Naive B cell (primary cell): ENCODE results near the gene AK1. TPM values are rescaled to one million over a fixed set of nuclear protein-coding genes. Genes with fewer than 3 reads are reported as not detected.
"Not testable (repeated sequence)": the region's sequence is repeated elsewhere in the genome, so short reads cannot be mapped to it uniquely, and the experiment has no call there.

Source experiments
- ATAC-seq, 2 donors: fragments of 150-1000 bp; cut with Tn5 transposase; 2 replicates each; pipeline ENCODE4 v1.10.0; 2021; ENCODE audit warnings: low read depth in 2 of 2, mild to moderate bottlenecking in 2 of 2, moderate library complexity in 2 of 2
- DNase-seq: peaks from one replicate; pipeline ENCODE4 v3.0.0; 2022
- H3K27ac Mint-ChIP-seq, 6 donors: one replicate each; pipeline ENCODE4 v1.8.0; 2020 to 2022; ENCODE audit warnings: mild to moderate bottlenecking in 6 of 6, mixed read lengths in 6 of 6, moderate library complexity in 5 of 6, inconsistent platforms in 2 of 6
- H3K27me3 Mint-ChIP-seq, 3 donors: one replicate each; pipeline ENCODE4 v1.8.0; 2021 to 2022; ENCODE audit warnings: mixed read lengths in 3 of 3, mild to moderate bottlenecking in 1 of 3
- H3K36me3 Mint-ChIP-seq, 2 donors: one replicate each; pipeline ENCODE4 v1.8.0; 2020 to 2022; ENCODE audit warnings: mixed read lengths in 2 of 2, inconsistent platforms in 1 of 2, mild to moderate bottlenecking in 1 of 2
- H3K4me1 Mint-ChIP-seq, 3 donors: one replicate each; pipeline ENCODE4 v1.8.0; 2020 to 2022; ENCODE audit warnings: mixed read lengths in 3 of 3, inconsistent platforms in 1 of 3, mild to moderate bottlenecking in 1 of 3, moderate library complexity in 1 of 3
- H3K4me3 Mint-ChIP-seq, 8 donors: one replicate each; pipeline ENCODE4 v1.8.0; 2020 to 2022; ENCODE audit warnings: mild to moderate bottlenecking in 8 of 8, mixed read lengths in 8 of 8, moderate library complexity in 8 of 8, inconsistent platforms in 2 of 8
- H3K9me3 Mint-ChIP-seq, 7 donors: one replicate each; pipeline ENCODE4 v1.8.0; 2020 to 2022; ENCODE audit warnings: mixed read lengths in 7 of 7, mild to moderate bottlenecking in 5 of 7, inconsistent platforms in 2 of 7, moderate library complexity in 1 of 7
- polyA plus RNA-seq, 6 donors: library from polyadenylated mRNA; unstranded; fragments of 300-500 nt; fragmentation: Illumina TruSeq; gene quantifications; one replicate each; pipeline ENCODE4 v1.2.3, GENCODE V29; 2021; ENCODE audit warnings: low read depth in 6 of 6

AK1 gene
- polyA plus RNA-seq, 6 donors from 2014 or later, result not detected

DNA sequence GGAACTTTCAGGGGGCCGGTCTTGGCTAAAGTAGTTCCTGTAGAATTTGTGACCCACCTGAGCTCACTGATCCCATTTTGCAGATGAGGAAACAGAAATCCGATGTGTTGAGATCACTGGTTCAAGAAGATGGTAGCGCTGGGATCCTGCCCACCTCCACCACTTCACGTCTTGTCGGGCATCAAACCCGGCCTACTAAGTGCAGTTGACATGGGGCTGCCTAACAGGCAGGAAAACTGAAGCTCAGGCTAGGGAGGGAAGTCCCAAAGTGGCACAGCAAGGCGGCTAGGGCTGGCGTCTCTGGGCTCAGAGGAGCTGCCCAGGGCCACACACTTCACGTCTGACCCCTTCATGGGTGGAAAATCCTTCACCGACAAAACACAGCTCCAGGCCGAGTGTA is 22.5 kb downstream of the AK1 start:
- Mint-ChIP-seq H3K4me3 (peak overlapping the region; percentile 64 to 95 (median 85)), H3K4me1 (peaks cover 27 to 58% (median 51%) of the 10 kb centered on the region in 3 donors), H3K9me3 (peaks cover 0 to 8% (median 3%) of the 10 kb centered on the region in 7 donors)

GRCh38 chr9:127854184-127854806 is 23.2 kb downstream of the AK1 start, which contains the start of gene ENG:
TSS of gene ENG (minus strand) at chr9:127854658. CDS start at chr9:127854355, 303 bp downstream.
- H3K4me3 Mint-ChIP-seq, result peak within 1 kb of the TSS; percentile 88 to 95 (median 94)
- no peaks in the 10 kb centered on the region for H3K27me3 Mint-ChIP-seq
- H3K4me1 Mint-ChIP-seq, result peaks cover 27 to 58% (median 51%) of the 10 kb centered on the region in 3 donors
- no peak for DNase-seq
- peak within 1 kb of the TSS; percentile 78 to 96 (median 89) for H3K27ac Mint-ChIP-seq
- peaks cover 2 to 15% (median 6%) of the 10 kb centered on the region in 7 donors for H3K9me3 Mint-ChIP-seq
- H3K36me3 Mint-ChIP-seq, result peaks cover 3 to 12% of the 10 kb centered on the region in 2 donors
- peak; percentile 59 to 68 for ATAC-seq

More for the DNA sequence above, 22.5 kb downstream of the AK1 start:
- Mint-ChIP-seq H3K27ac (peak overlapping the region in 5 of 6 donors; percentile 38 to 87 (median 67)), H3K36me3 (peaks cover 0 to 7% of the 10 kb centered on the region in 2 donors), H3K27me3 (no peaks in the 10 kb centered on the region)
- DNase-seq (no peak), ATAC-seq (no peak)

DNA sequence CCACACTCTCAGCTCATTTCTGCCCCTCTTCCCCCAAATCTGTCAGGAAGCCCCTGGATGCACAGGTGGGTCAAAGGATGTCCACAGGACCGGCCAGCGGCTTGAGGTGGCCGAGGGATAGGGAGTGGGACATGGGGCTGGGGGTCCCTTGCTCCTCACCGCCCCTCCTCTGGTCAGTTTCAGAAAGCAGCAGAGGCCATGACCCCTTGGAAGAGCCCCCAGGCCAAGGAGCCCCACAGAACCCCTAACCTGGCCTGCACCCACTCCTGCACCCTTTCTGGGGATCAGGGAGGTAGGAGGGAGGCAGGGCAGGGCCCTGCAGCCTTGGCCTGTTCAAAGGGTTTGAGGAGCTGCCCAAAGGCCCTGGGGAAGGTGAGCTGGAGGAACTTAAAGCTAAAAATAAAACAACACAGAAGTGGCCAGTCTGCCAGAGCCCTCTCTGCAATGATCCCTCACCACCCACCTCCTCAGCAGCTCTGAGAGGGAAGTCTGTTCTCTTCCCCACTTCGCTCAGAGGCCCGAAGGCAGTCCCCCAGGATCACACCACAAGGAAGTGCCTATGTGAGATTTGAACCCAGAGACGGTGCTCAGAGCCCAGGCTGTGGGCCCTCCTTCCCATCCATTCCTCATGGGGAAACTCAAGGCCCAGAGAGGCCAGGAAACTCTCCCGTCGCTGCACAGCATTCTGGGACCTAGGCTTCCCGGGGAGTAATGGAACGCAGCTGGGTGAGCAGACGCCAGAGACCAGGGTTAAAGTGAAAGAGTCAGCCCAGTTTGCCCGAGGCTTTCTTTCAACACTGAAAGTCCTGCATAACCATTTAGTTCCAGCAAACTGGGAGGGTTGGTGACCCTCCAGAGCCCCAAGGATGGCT is 23.9 kb downstream of the AK1 start:
- H3K4me1 Mint-ChIP-seq, result peaks cover 23 to 53% (median 45%) of the 10 kb centered on the region in 3 donors
- no peaks in the 10 kb centered on the region for H3K27me3 Mint-ChIP-seq

DNA sequence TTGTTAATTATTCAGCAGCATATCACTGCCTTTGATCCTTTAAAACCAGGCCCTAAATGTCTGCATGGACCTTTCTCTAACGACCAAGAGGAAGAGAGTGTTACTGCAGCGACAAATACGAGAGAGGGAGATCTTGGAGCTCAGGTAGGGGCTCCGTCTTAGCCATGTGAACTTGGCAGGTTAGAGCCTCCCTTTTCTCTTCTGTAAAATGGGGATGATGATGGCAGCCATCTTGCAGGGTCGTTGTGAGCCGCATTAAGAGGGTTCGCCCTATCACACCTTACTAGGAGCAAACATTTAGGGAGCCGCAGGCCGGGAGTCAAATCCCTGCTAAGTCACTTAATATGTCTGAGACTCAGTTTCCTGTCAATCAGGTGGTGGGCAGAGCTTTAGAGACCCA is 24.6 kb downstream of the AK1 start:
- ATAC-seq (no peak), DNase-seq (no peak)
- H3K36me3 Mint-ChIP-seq, result peaks cover 13 to 22% of the 10 kb centered on the region in 2 donors
- peak overlapping the region in 4 of 6 donors; percentile 33 to 84 (median 56) for H3K27ac Mint-ChIP-seq
- no peaks in the 10 kb centered on the region for H3K27me3 Mint-ChIP-seq
- H3K4me3 Mint-ChIP-seq, result peak overlapping the region; percentile 56 to 95 (median 80)
- H3K9me3 Mint-ChIP-seq, result peaks cover 7 to 22% (median 16%) of the 10 kb centered on the region in 7 donors
- peaks cover 20 to 46% (median 41%) of the 10 kb centered on the region in 3 donors for H3K4me1 Mint-ChIP-seq

More for the DNA sequence above, 23.9 kb downstream of the AK1 start:
- Mint-ChIP-seq H3K27ac (peak overlapping the region; percentile 78 to 96 (median 88)), H3K36me3 (peaks cover 10 to 19% of the 10 kb centered on the region in 2 donors), H3K9me3 (peaks cover 7 to 19% (median 14%) of the 10 kb centered on the region in 7 donors), H3K4me3 (peak overlapping the region; percentile 88 to 95 (median 94))
- DNase-seq (no peak), ATAC-seq (peak; percentile 27 to 42)

GRCh38 chr9:127850286-127850830 is 27.1 kb downstream of the AK1 start:
- peaks cover 13 to 22% of the 10 kb centered on the region in 2 donors for H3K36me3 Mint-ChIP-seq
- H3K27ac Mint-ChIP-seq, result peak overlapping the region in 1 of 6 donors; percentile 26
- peaks cover 7 to 22% (median 16%) of the 10 kb centered on the region in 7 donors for H3K9me3 Mint-ChIP-seq
- peaks cover 13 to 32% (median 30%) of the 10 kb centered on the region in 3 donors for H3K4me1 Mint-ChIP-seq
- no peaks in the 10 kb centered on the region for H3K27me3 Mint-ChIP-seq
- no peak for DNase-seq
- no peak overlapping the region for H3K4me3 Mint-ChIP-seq
- no peak for ATAC-seq

- Mint-ChIP-seq H3K4me3 (no peak overlapping the region), H3K27ac (peak overlapping the region in 1 of 6 donors; percentile 35), H3K27me3 (no peaks in the 10 kb centered on the region), H3K4me1 (peaks cover 8 to 26% (median 24%) of the 10 kb centered on the region in 3 donors), H3K36me3 (peaks cover 13 to 22% of the 10 kb centered on the region in 2 donors), H3K9me3 (peaks cover 7 to 22% (median 16%) of the 10 kb centered on the region in 7 donors)
- DNase-seq (no peak), ATAC-seq (no peak)
These were observed 28.5 kb downstream of the AK1 start for GRCh38 chr9:127848756-127849504.

- ATAC-seq (no peak), DNase-seq (no peak)
- Mint-ChIP-seq H3K4me1 (peaks cover 5 to 18% (median 15%) of the 10 kb centered on the region in 3 donors), H3K4me3 (no peak overlapping the region), H3K36me3 (peaks cover 13 to 22% of the 10 kb centered on the region in 2 donors), H3K27ac (peak overlapping the region in 3 of 6 donors; percentile 4 to 68 (median 42)), H3K27me3 (no peaks in the 10 kb centered on the region), H3K9me3 (peaks cover 7 to 22% (median 16%) of the 10 kb centered on the region in 7 donors)
These were observed 29.4 kb downstream of the AK1 start for GRCh38 chr9:127847833-127848755.

- peaks cover 7 to 22% (median 16%) of the 10 kb centered on the region in 7 donors for H3K9me3 Mint-ChIP-seq
- no peak overlapping the region for H3K4me3 Mint-ChIP-seq
- no peaks in the 10 kb centered on the region for H3K27me3 Mint-ChIP-seq
- peaks cover 4 to 9% (median 6%) of the 10 kb centered on the region in 3 donors for H3K4me1 Mint-ChIP-seq
- ATAC-seq (no peak), DNase-seq (no peak)
- H3K27ac Mint-ChIP-seq, result peak overlapping the region in 1 of 6 donors; percentile 68
- H3K36me3 Mint-ChIP-seq, result peaks cover 13 to 22% of the 10 kb centered on the region in 2 donors
These were observed 30.3 kb downstream of the AK1 start for GRCh38 chr9:127847178-127847510.

GRCh38 chr9:127846443-127847177 is 30.9 kb downstream of the AK1 start:
- H3K9me3 Mint-ChIP-seq, result peaks cover 7 to 22% (median 16%) of the 10 kb centered on the region in 7 donors
- H3K27ac Mint-ChIP-seq, result no peak overlapping the region

GRCh38 chr9:127845619-127846018 is 31.9 kb downstream of the AK1 start:
- H3K4me1 Mint-ChIP-seq, H3K4me3 Mint-ChIP-seq, H3K27me3 Mint-ChIP-seq, H3K27ac Mint-ChIP-seq, DNase-seq, ATAC-seq: not testable (repeated sequence)
- peaks cover 7 to 20% (median 16%) of the 10 kb centered on the region in 7 donors for H3K9me3 Mint-ChIP-seq
- peaks cover 20 to 25% of the 10 kb centered on the region in 2 donors for H3K36me3 Mint-ChIP-seq

More at GRCh38 chr9:127846443-127847177, 30.9 kb downstream of the AK1 start:
- Mint-ChIP-seq H3K27me3 (no peaks in the 10 kb centered on the region), H3K4me3 (no peak overlapping the region), H3K4me1 (peaks cover 0 to 3% (median under 1%) of the 10 kb centered on the region in 3 donors), H3K36me3 (peaks cover 16 to 22% of the 10 kb centered on the region in 2 donors)
- DNase-seq, result no peak
- ATAC-seq, result no peak

GRCh38 chr9:127844821-127845359 is 32.6 kb downstream of the AK1 start:
- H3K36me3 Mint-ChIP-seq, result peaks cover 15 to 25% of the 10 kb centered on the region in 2 donors
- peak overlapping the region in 2 of 6 donors; percentile 11 to 76 for H3K27ac Mint-ChIP-seq
- H3K4me3 Mint-ChIP-seq, result no peak overlapping the region
- ATAC-seq (no peak), DNase-seq (no peak)
- peaks cover 7 to 16% (median 11%) of the 10 kb centered on the region in 7 donors for H3K9me3 Mint-ChIP-seq
- H3K4me1 Mint-ChIP-seq, result peaks cover 0 to under 1% (median under 1%) of the 10 kb centered on the region in 3 donors
- H3K27me3 Mint-ChIP-seq, result no peaks in the 10 kb centered on the region
